MM.1S (cell line): ENCODE data around the gene PTPDC1.

Experiments
- CTCF ChIP-seq: fragments of 300-600 bp; sonication (generic); IDR thresholded peaks from 2 replicates; pipeline ENCODE4 v1.5.1; 2016; ENCODE audit warnings: antibody characterized with exemption, low read length, mixed read lengths
- EZH2 ChIP-seq: fragments of 300-600 bp; sonication (generic); optimal IDR thresholded peaks from 2 replicates; pipeline ENCODE3; 2017; ENCODE audit warnings: low read depth, mild to moderate bottlenecking, antibody characterized with exemption, low read length, mixed read lengths
- EZH2phosphoT487 ChIP-seq: fragments of 300-600 bp; sonication (generic); IDR thresholded peaks from 2 replicates; pipeline ENCODE4 v1.6.1; 2018; ENCODE audit warnings: antibody characterized with exemption, low read length

DNA sequence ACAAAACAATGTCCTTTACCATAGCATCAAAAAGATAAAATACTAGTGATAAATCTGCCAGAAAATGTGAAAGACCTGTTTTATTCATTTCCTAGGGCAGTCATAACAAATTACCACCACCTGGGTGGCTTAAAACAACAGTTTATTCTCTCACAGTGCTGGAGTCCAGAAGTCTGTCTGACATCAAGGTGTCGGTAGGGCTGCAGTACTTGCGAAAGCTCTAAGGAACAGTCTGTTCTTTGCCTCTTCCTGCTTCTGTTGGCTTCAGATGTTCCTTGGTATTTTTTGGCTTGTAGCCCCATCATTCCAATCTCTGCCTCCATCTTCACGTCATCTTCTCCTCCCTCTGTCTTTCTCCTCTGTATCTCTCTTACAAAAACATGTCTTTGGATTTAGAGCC, 51.0 kb downstream of the PTPDC1 start:
- TF ChIP-seq CTCF (no peak), EZH2 (no peak), EZH2phosphoT487 (no peak)
